ES-I3 (cell line): ENCODE data around the gene RRP1.

Source experiments
- H3K36me3 ChIP-seq: 2 replicates; pipeline ENCODE4 v1.6.1; 2013; ENCODE audit warnings: mild to moderate bottlenecking, low read length, control low read depth, moderate library complexity; ENCODE audit not compliant: insufficient read depth
- H3K4me1 ChIP-seq: 2 replicates; pipeline ENCODE4 v1.6.1; 2013; ENCODE audit warnings: mild to moderate bottlenecking, control low read depth, low read length; ENCODE audit not compliant: insufficient read depth
- H3K9ac ChIP-seq: 2 replicates; pipeline ENCODE4 v1.6.1; 2013; ENCODE audit warnings: low read depth, mild to moderate bottlenecking, low read length, moderate library complexity
- H3K9me3 ChIP-seq: 2 replicates; pipeline ENCODE4 v1.6.1; 2013; ENCODE audit warnings: mild to moderate bottlenecking, low read length, moderate library complexity; ENCODE audit not compliant: control insufficient read depth, insufficient read depth

The RRP1 gene

GRCh38 chr21:43752758-43753438 lies 36.5 kb upstream of the RRP1 start:
- Histone ChIP-seq H3K4me1 (no peaks in the 10 kb centered on the region), H3K9ac (no peak overlapping the region), H3K9me3 (no peaks in the 10 kb centered on the region), H3K36me3 (peaks cover 12% of the 10 kb centered on the region; the same call in 1 of the 2 replicates)

GRCh38 chr21:43753439-43753799 lies 36.0 kb upstream of the RRP1 start:
- H3K9ac ChIP-seq: no peak overlapping the region
- H3K9me3 ChIP-seq: no peaks in the 10 kb centered on the region
- peaks cover 12% of the 10 kb centered on the region; the same call in 1 of the 2 replicates for H3K36me3 ChIP-seq
- H3K4me1 ChIP-seq: no peaks in the 10 kb centered on the region

- Histone ChIP-seq H3K36me3 (peaks cover 12% of the 10 kb centered on the region; the same call in 1 of the 2 replicates), H3K4me1 (no peaks in the 10 kb centered on the region), H3K9ac (no peak overlapping the region), H3K9me3 (no peaks in the 10 kb centered on the region)
These were observed 34.2 kb upstream of the RRP1 start for GRCh38 chr21:43754948-43755781.

- Histone ChIP-seq H3K36me3 (peaks cover 12% of the 10 kb centered on the region), H3K9ac (no peak overlapping the region)
These were observed 33.4 kb upstream of the RRP1 start for GRCh38 chr21:43755820-43756594.

GRCh38 chr21:43757601-43758000 lies 31.8 kb upstream of the RRP1 start:
- Histone ChIP-seq H3K36me3 (peaks cover 12% of the 10 kb centered on the region), H3K9ac (no peak overlapping the region), H3K4me1 (no peaks in the 10 kb centered on the region)

More at GRCh38 chr21:43755820-43756594, 33.4 kb upstream of the RRP1 start:
- H3K4me1 ChIP-seq: no peaks in the 10 kb centered on the region
- no peaks in the 10 kb centered on the region for H3K9me3 ChIP-seq

GRCh38 chr21:43758111-43758641 lies 31.2 kb upstream of the RRP1 start:
- H3K9ac ChIP-seq: no peak overlapping the region
- no peaks in the 10 kb centered on the region for H3K4me1 ChIP-seq
- H3K9me3 ChIP-seq: no peaks in the 10 kb centered on the region
- H3K36me3 ChIP-seq: peaks cover 18% of the 10 kb centered on the region

More at GRCh38 chr21:43757601-43758000, 31.8 kb upstream of the RRP1 start:
- no peaks in the 10 kb centered on the region for H3K9me3 ChIP-seq

GRCh38 chr21:43758811-43759210 lies 30.6 kb upstream of the RRP1 start:
- peaks cover 20% of the 10 kb centered on the region for H3K36me3 ChIP-seq
- no peaks in the 10 kb centered on the region for H3K9me3 ChIP-seq
- H3K9ac ChIP-seq: no peak overlapping the region
- no peaks in the 10 kb centered on the region for H3K4me1 ChIP-seq

- no peaks in the 10 kb centered on the region for H3K9me3 ChIP-seq
- peaks cover 16% of the 10 kb centered on the region for H3K36me3 ChIP-seq
- H3K4me1 ChIP-seq: no peaks in the 10 kb centered on the region; the same call in 1 of the 2 replicates
- H3K9ac ChIP-seq: no peak overlapping the region
These were observed 29.7 kb upstream of the RRP1 start for GRCh38 chr21:43759651-43760050.

GRCh38 chr21:43760391-43760958 lies 28.9 kb upstream of the RRP1 start:
- H3K36me3 ChIP-seq: peaks cover 16% of the 10 kb centered on the region
- H3K9ac ChIP-seq: no peak overlapping the region
- no peaks in the 10 kb centered on the region; the same call in 1 of the 2 replicates for H3K4me1 ChIP-seq

GRCh38 chr21:43761886-43762285 lies 27.5 kb upstream of the RRP1 start:
- H3K4me1 ChIP-seq: no peaks in the 10 kb centered on the region; the same call in 1 of the 2 replicates
- peaks cover 12% of the 10 kb centered on the region for H3K36me3 ChIP-seq
- H3K9me3 ChIP-seq: no peaks in the 10 kb centered on the region
- H3K9ac ChIP-seq: no peak overlapping the region

More at GRCh38 chr21:43760391-43760958, 28.9 kb upstream of the RRP1 start:
- H3K9me3 ChIP-seq: no peaks in the 10 kb centered on the region

- H3K9me3 ChIP-seq: no peaks in the 10 kb centered on the region
- H3K4me1 ChIP-seq: no peaks in the 10 kb centered on the region; the same call in 1 of the 2 replicates
- H3K9ac ChIP-seq: no peak overlapping the region
- peaks cover 12% of the 10 kb centered on the region for H3K36me3 ChIP-seq
These were observed 26.9 kb upstream of the RRP1 start for GRCh38 chr21:43762303-43763128.

- H3K9ac ChIP-seq: no peak overlapping the region
These were observed 25.4 kb upstream of the RRP1 start for GRCh38 chr21:43763901-43764523.

More at GRCh38 chr21:43763901-43764523, 25.4 kb upstream of the RRP1 start:
- Histone ChIP-seq H3K36me3 (peaks cover 9% of the 10 kb centered on the region; the same call in 1 of the 2 replicates), H3K9me3 (no peaks in the 10 kb centered on the region), H3K4me1 (peaks cover 12% of the 10 kb centered on the region; the same call in 1 of the 2 replicates)
